PC-9 (cell line): ENCODE results near the gene MROH2B. TPM values are rescaled to one million over a fixed set of nuclear protein-coding genes. Genes with fewer than 3 reads are reported as not detected.

Experiments used
- Bru-seq: library from RNA; stranded (reverse); fragments of 400-500 nt; gene quantifications from one replicate; lab custom pipeline; 2021; lab: Mats Ljungman, UMichigan
- BruChase-seq, 2 experiments: library from RNA; stranded (reverse); fragments of 400-500 nt; gene quantifications; one replicate each; lab custom pipeline; 2021; lab: Mats Ljungman, UMichigan
- BruUV-seq: library from RNA; stranded (reverse); fragments of 400-500 nt; replicated peaks from 2 replicates; lab custom pipeline; 2021; lab: Mats Ljungman, UMichigan
- CTCF ChIA-PET: fragments of 300-600 bp; sonication (Branson Sonifier 250); formaldehyde crosslinking; loops from one replicate; lab custom pipeline; 2022; ENCODE audit warnings: antibody characterized with exemption; lab: Charles Lee
- POLR2A ChIA-PET: fragments of 300-600 bp; sonication (Branson Sonifier 250); formaldehyde crosslinking; loops from one replicate; lab custom pipeline; 2022; ENCODE audit warnings: antibody characterized with exemption; ENCODE audit not compliant: unreplicated experiment; lab: Charles Lee
- DNase-seq, 2 experiments: peaks; one replicate each; pipeline versions ENCODE4 v3.0.0 to v3.0.0-alpha.2; 2015 to 2022; ENCODE audit warnings: mixed read lengths in 1 of 2
- H2AFZ ChIP-seq: fragments of 200-600 bp; sonication (generic); 2 replicates; pipeline ENCODE4 v1.8.1; 2017; ENCODE audit warnings: antibody characterized with exemption
- H3F3A ChIP-seq: fragments of 200-600 bp; sonication (generic); 2 replicates; pipeline ENCODE4 v1.8.1; 2017; ENCODE audit warnings: antibody characterized with exemption, mild to moderate bottlenecking, low read depth; ENCODE audit not compliant: insufficient read depth
- H3K27ac ChIP-seq: fragments of 200-600 bp; sonication (generic); 2 replicates; pipeline ENCODE4 v1.6.1; 2016; ENCODE audit warnings: mixed run types
- H3K27me3 ChIP-seq: fragments of 200-600 bp; sonication (generic); 2 replicates; pipeline ENCODE4 v1.6.1; 2016; ENCODE audit warnings: low read depth, mixed run types; ENCODE audit not compliant: insufficient read depth
- H3K36me3 ChIP-seq: fragments of 200-600 bp; sonication (generic); 2 replicates; pipeline ENCODE4 v1.6.1; 2016; ENCODE audit warnings: low read depth, mixed run types
- H3K4me1 ChIP-seq: fragments of 200-600 bp; sonication (generic); replicated peaks from 2 replicates; pipeline ENCODE4 v1.6.1; 2016; ENCODE audit warnings: mixed run types; ENCODE audit not compliant: insufficient read depth
- H3K4me2 ChIP-seq: fragments of 200-600 bp; sonication (generic); 2 replicates; pipeline ENCODE4 v1.6.1; 2017; ENCODE audit warnings: mixed run types
- H3K4me3 ChIP-seq: fragments of 200-600 bp; sonication (generic); 2 replicates; pipeline ENCODE4 v1.6.1; 2016; ENCODE audit warnings: mixed run types
- H3K79me2 ChIP-seq: fragments of 200-600 bp; sonication (generic); 2 replicates; pipeline ENCODE4 v1.6.1; 2017; ENCODE audit warnings: low read depth, mixed run types
- H3K9me2 ChIP-seq: fragments of 200-600 bp; sonication (generic); 2 replicates; pipeline ENCODE4 v1.8.1; 2017; ENCODE audit warnings: mild to moderate bottlenecking; ENCODE audit not compliant: insufficient read depth
- H3K9me3 ChIP-seq: fragments of 200-600 bp; sonication (generic); 2 replicates; pipeline ENCODE4 v1.8.1; 2016; ENCODE audit warnings: low read depth; ENCODE audit not compliant: insufficient read depth
- H4K20me1 ChIP-seq: fragments of 200-600 bp; sonication (generic); 2 replicates; pipeline ENCODE4 v1.8.1; 2017; ENCODE audit not compliant: insufficient read depth
- EZH2 ChIP-seq: fragments of 200-600 bp; sonication (generic); IDR thresholded peaks from 2 replicates; pipeline ENCODE4 v1.8.0; 2017; ENCODE audit warnings: antibody characterized with exemption, low read depth
- intact Hi-C: fragments of 100-400 bp; cut with micrococcal nuclease; formaldehyde crosslinking; loops from one replicate; pipeline ENCODE4 v1.10.0; 2022; ENCODE audit not compliant: unreplicated experiment
- long read RNA-seq: library from polyadenylated mRNA; stranded (forward); transcript quantifications from one replicate; pipeline ENCODE4 v2.0.0, GENCODE V29; 2022
- total RNA-seq: library from RNA; stranded (reverse); gene quantifications from 2 replicates; pipeline ENCODE4 v1.2.3, GENCODE V29; 2021
- TF ChIP-seq, protein P1 (sequence below): fragments of 200-600 bp; sonication (generic); conservative IDR thresholded peaks from 2 replicates; pipeline ENCODE4 v1.6.1; 2017; ENCODE audit warnings: mixed run types, antibody characterized with exemption, mild to moderate bottlenecking, moderate library complexity

The MROH2B gene
- total RNA-seq (not detected in 2 replicates), Bru-seq, nascent RNA (percentile 3 among the genes with signal in this experiment), BruChase-seq, experiment 1, labeled RNA remaining after a 2-hour chase (not detected), BruChase-seq, experiment 2, labeled RNA remaining after a 6-hour chase (percentile 3 among the genes with signal in this experiment)
- long read RNA-seq: 0 reads

DNA sequence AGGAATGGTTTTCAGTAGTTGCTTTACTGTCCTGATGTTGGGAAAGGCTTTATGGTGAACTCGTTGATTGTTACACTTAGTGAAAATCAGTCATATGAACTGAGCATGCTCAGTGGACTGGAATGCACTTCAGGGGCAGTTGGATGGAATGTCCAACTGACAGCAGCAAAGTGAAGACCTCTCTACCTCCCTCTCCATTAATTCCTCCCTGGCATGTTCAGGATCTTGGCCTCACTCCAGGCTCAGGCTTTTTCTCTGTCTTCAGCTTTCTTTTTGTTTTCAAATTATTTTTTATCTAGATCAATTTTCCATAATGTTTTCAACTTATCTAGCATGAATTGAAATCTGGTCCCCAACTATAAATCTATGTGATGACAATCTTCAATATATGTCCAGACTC is at the start of gene MROH2B:
Gene MROH2B, minus strand, starts transcription at position 101 of the 400 bp plus-strand sequence. CDS start 490 bp downstream, outside the sequence.
- Histone ChIP-seq H4K20me1 (no peaks in the 10 kb centered on the region), H2AFZ (no peak within 1 kb of the TSS), H3F3A (no peaks in the 10 kb centered on the region), H3K9me3 (no peaks in the 10 kb centered on the region), H3K27ac (no peak within 1 kb of the TSS), H3K27me3 (no peaks in the 10 kb centered on the region), H3K36me3 (no peaks in the 10 kb centered on the region), H3K9me2 (no peaks in the 10 kb centered on the region), H3K4me2 (no peak within 1 kb of the TSS), H3K4me3 (no peak within 1 kb of the TSS), H3K79me2 (no peaks in the 10 kb centered on the region), H3K4me1 (no peaks in the 10 kb centered on the region)
- ChIA-PET POLR2A (no interaction called here), CTCF (no interaction called here)
- DNase-seq: no peak
- intact Hi-C loops: no loop called here
- TF ChIP-seq, protein P1, sequence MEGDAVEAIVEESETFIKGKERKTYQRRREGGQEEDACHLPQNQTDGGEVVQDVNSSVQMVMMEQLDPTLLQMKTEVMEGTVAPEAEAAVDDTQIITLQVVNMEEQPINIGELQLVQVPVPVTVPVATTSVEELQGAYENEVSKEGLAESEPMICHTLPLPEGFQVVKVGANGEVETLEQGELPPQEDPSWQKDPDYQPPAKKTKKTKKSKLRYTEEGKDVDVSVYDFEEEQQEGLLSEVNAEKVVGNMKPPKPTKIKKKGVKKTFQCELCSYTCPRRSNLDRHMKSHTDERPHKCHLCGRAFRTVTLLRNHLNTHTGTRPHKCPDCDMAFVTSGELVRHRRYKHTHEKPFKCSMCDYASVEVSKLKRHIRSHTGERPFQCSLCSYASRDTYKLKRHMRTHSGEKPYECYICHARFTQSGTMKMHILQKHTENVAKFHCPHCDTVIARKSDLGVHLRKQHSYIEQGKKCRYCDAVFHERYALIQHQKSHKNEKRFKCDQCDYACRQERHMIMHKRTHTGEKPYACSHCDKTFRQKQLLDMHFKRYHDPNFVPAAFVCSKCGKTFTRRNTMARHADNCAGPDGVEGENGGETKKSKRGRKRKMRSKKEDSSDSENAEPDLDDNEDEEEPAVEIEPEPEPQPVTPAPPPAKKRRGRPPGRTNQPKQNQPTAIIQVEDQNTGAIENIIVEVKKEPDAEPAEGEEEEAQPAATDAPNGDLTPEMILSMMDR: no peak
- no peak for TF ChIP-seq EZH2
- BruUV-seq: no TSS peak

DNA sequence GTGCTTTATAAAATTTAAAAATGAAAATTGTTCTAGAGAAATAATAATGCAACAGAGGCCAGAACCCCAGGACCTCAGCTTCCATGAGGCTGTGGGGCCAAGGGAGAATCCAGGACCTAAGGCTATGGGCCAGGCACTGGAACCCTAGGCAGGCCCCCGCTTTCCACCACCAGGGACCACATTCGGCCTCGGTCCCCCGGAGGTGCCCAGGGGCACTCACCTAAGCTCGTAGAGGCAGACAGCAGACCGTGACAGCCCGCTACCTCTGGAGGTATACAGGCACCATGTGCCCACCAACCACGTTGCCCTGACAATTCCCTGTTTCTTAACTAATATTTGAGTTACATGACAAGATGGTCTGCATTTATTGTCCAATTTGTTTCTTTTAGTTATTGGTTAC is 49.5 kb upstream of the MROH2B start:
- ChIA-PET POLR2A (no interaction called here), CTCF (no interaction called here)
- H3K9me3 ChIP-seq: no peaks in the 10 kb centered on the region; the same call in 1 of the 2 replicates
- no peak overlapping the region for H3K4me3 ChIP-seq
- H3K27me3 ChIP-seq: no peaks in the 10 kb centered on the region
- intact Hi-C loops: no loop called here
- no peak for DNase-seq
- no peaks in the 10 kb centered on the region for H3K79me2 ChIP-seq
- TF ChIP-seq EZH2: no peak
- TF ChIP-seq, protein P1: no peak
- BruUV-seq: no TSS peak
- H3K27ac ChIP-seq: no peak overlapping the region
- no peaks in the 10 kb centered on the region for H3K9me2 ChIP-seq
- H2AFZ ChIP-seq: no peak overlapping the region
- no peaks in the 10 kb centered on the region for H4K20me1 ChIP-seq
- H3F3A ChIP-seq: no peaks in the 10 kb centered on the region
- no peaks in the 10 kb centered on the region for H3K4me1 ChIP-seq
- H3K4me2 ChIP-seq: no peak overlapping the region
- no peaks in the 10 kb centered on the region for H3K36me3 ChIP-seq

DNA sequence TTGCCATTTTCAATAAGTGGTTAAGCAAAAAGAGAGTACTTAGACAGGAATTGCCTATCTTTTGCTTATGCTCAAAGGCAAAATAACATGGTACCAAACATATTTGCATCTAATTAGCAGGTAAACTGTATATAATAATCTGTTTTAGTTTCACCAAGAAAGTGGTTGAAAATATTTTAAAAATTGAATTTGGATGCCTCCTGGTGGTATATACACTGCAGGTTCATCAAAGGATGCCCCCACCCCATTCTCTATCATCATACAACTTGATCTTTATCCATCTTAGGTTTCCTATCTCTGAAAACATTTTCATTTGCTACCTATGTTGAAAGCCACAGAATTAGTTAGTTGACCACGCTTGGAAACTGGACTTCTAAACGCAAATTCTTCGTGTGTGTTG is 47.0 kb upstream of the MROH2B start:
- POLR2A ChIA-PET: no interaction called here

More for the DNA sequence above, 47.0 kb upstream of the MROH2B start:
- Histone ChIP-seq H3K27me3 (no peaks in the 10 kb centered on the region), H4K20me1 (no peaks in the 10 kb centered on the region), H3K79me2 (no peaks in the 10 kb centered on the region), H3K4me2 (no peak overlapping the region), H3K27ac (no peak overlapping the region), H2AFZ (no peak overlapping the region), H3K4me1 (no peaks in the 10 kb centered on the region), H3K4me3 (no peak overlapping the region), H3K9me2 (no peaks in the 10 kb centered on the region), H3K9me3 (no peaks in the 10 kb centered on the region; the same call in 1 of the 2 replicates), H3K36me3 (no peaks in the 10 kb centered on the region), H3F3A (no peaks in the 10 kb centered on the region)
- no peak for DNase-seq
- BruUV-seq: no TSS peak
- CTCF ChIA-PET: no interaction called here
- intact Hi-C loops: loop anchor here (1.0 kb wide), 1 partner anchor 214 kb away; no protein-coding TSS in a partner anchor
- TF ChIP-seq EZH2: no peak
- TF ChIP-seq, protein P1: 0 out of 2 replicates have a peak, but pooled peaks have one; percentile 17
